Stimulated activated CD8-positive, alpha-beta memory T cell treated with anti-CD3 and anti-CD28 coated beads, Interleukin-4, amount 100 ng/mL, for 4 hours (primary cell): Measurements from ENCODE around the gene SEMA3G.

Source experiments
- DNase-seq, 2 donors: peaks; one replicate each; pipeline ENCODE4 v3.0.0-alpha.2; 2020; ENCODE audit warnings: low read depth in 2 of 2, low spot score in 1 of 2

The SEMA3G gene

DNA sequence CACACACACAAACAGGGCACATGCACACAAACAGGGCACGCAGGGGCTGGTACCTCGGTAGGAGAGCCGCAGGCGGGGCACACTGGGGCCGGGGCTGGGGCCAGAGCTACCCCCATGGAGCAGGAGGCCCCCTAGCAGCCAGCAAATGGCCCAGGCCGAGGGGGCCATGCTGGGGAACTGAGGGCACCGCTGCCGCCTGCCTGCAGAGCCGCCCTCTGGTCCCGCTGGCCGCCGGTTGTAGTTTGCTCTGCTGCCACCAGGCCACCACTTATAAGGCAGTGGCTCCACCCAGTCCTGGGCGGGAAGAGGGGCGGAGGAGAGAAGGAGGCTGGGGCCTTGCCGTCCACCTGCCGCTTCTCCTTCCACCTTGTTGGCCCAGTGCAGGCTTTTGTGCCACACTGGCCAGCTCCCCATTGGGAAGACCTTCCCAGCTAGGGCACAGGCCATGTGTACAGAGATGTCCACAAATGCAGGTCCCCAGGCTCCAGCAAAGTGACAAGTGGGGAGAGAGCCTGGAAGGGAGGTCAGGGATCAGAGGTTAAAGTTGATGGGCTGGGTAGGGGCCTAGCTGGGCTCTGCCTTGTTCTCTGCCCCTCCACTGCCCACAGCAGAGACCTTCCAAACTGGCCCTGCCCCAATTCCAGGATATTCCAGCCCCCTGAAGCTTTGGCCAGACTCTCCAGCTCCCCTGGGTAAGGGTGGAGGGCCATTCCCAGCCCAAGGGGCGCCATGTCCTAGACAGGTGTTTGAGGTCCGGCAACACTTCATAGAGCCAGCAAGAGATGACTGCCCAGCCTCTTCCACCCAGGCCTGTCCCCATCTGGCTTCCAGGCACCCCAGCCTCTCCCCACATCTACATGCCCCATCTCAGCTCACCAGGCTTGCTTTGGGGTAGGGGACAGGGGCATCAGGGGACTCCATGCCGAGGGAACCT lies at the start of gene SEMA3G:
Gene SEMA3G, minus strand, starts transcription at position 244 of the 934 bp plus-strand sequence. Its CDS starts 76 bp downstream, at position 168.
- peak in 1 of 2 donors; percentile 21 for DNase-seq

DNA sequence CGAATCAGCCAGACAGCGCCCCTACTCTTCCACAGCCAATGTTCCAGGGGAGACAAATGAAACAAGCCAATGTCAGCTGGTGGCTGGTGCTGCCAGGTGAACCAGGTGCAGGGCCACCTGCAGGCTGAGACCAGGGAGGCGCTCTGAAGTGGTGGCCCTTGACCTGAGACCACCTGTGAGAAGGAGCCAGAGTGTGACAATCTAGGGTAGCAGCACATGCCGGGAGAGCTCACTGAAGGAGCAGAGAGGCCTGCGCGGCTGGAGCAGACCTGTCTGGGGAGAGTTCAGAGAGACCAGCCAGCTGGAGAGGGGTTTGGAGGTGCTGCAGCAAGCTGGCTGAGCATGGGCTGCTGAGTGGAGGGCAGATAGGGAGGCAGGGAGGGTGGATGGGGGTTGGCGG lies 49.5 kb upstream of the SEMA3G start:
- DNase-seq: no peak

DNA sequence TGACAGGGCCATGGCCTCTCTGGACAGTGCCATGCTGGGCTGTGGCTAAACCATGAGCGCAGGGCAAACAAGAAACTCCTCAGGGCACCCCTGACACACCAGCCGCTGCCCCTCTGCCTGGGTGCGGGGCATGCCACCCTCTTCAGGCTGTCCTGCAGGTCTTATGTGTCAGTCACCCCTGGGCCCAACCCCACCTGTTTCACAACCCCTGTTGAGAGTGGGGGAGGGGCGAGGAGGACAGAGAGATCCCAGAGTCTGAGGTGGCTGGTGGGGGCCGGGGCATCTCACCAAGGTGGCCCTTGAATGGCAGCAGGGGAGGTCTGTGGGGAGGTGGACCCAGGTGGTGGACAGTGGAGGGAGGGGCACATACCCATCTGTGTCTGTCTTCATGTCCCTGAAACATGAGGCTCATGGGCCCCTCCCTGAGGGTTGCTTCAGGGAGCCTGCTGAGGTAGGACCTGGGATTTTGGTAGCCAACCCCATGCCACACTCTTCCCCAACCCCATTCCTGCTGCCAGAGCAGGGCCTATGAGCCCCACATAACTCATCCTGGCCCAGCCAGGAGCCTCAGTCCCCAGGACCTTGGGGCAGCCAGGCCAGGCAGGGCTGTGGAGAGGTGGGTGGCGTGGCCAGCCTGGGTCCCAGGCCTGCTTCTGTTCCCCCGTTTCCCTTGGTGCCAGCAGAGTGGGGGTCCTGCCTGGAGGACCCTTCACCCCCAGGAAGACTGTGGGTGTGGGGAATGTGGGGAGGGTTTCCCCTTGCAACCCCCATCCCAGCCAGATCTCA lies 48.5 kb upstream of the SEMA3G start:
- DNase-seq: no peak

DNA sequence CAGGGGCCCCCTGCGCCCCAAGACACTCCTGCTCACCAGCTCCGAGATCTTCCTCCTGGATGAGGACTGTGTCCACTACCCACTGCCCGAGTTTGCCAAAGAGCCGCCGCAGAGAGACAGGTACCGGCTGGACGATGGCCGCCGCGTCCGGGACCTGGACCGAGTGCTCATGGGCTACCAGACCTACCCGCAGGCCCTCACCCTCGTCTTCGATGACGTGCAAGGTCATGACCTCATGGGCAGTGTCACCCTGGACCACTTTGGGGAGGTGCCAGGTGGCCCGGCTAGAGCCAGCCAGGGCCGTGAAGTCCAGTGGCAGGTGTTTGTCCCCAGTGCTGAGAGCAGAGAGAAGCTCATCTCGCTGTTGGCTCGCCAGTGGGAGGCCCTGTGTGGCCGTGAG lies 47.2 kb upstream of the SEMA3G start:
- DNase-seq: no peak

DNA sequence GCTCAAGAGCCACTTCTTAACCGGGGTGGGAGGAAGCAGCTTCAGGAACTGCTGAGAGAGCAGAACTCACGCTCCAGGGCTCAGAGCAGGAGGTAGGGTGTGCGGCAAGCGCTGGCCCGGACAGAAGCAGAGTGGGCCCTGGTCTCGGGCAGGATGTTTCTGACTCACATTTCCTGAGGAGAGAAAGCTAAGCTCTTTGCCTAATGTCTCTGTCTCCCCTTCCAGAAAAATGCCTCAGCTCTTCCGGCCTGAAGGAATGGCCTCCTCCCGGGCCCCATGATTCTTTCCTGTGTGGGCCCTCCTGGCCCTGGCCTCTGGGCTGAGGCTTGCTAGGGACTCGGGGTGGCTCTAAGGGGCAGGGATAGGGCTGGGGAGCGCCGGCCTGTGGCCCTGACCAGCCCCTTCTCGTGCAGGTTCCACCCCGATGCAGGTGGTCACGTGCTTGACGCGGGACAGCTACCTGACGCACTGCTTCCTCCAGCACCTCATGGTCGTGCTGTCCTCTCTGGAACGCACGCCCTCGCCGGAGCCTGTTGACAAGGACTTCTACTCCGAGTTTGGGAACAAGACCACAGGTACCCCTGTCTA lies 46.1 kb upstream of the SEMA3G start:
- DNase-seq: no peak

DNA sequence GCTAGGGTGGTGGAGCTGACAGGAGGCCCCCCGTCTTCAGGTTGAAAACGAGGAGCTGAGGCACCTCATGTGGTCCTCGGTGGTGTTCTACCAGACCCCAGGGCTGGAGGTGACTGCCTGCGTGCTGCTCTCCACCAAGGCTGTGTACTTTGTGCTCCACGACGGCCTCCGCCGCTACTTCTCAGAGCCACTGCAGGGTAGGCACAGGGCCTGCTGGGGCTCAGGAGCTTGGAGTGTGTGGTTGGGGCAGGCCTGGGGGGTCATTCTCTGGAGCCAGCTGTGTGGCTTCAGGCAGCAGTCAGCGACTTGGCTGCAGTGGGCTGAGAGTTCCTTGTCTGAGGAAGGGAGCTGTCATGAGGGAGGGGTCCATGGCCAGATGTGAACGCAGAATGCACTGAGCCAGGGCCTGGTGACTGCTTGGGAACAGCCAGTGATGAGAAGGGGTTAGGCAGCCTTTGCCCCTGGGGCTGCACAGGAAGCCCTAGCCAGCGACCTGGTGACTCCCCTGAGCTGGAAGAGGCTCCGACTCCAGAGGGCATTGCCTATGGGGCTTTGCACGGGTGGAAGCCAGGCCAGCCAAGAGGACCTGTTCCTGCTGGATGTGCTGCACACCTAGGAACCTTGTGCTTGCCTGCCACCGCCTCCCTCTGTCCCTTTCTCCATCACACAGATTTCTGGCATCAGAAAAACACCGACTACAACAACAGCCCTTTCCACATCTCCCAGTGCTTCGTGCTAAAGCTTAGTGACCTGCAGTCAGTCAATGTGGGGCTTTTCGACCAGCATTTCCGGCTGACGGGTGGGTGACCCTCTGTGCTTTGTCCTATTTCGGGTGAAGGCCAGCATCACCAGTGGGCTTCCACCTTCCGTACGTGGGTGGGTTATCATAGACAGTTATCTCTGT lies 45.4 kb upstream of the SEMA3G start:
- DNase-seq: no peak

DNA sequence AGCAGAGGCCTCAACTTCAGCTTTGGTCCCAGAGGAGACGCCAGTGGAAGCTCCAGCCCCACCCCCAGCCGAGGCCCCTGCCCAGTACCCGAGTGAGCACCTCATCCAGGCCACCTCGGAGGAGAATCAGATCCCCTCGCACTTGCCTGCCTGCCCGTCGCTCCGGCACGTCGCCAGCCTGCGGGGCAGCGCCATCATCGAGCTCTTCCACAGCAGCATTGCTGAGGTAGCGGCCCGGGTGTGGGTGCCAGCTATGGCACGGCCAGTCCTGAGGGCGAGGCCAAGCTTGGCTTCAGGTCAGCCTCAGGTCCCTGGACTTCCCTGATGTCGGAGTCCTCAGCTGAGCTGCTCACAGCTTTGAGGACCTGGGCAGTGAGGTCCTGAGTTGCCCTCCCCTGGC lies 44.5 kb upstream of the SEMA3G start:
- no peak for DNase-seq

DNA sequence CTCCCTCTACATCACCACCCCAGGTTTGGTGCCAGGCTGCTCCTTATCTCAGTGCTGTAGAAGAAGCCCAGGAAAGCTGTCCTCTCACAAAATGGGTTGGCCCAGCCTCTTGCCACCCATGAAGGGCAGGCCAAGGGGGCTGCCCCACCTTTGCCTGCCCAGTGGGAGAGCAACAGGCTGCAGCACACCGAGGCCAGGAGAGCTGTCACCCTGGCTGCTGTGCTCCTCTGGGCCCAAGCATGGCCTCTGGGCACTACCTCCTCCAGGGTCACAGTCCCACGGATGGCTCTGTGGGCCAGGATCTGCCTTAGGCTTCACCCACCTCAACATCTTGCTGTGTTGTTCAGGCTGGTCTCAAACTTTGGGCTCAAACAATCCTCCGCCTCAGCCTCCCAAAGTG lies 43.8 kb upstream of the SEMA3G start:
- no peak for DNase-seq

DNA sequence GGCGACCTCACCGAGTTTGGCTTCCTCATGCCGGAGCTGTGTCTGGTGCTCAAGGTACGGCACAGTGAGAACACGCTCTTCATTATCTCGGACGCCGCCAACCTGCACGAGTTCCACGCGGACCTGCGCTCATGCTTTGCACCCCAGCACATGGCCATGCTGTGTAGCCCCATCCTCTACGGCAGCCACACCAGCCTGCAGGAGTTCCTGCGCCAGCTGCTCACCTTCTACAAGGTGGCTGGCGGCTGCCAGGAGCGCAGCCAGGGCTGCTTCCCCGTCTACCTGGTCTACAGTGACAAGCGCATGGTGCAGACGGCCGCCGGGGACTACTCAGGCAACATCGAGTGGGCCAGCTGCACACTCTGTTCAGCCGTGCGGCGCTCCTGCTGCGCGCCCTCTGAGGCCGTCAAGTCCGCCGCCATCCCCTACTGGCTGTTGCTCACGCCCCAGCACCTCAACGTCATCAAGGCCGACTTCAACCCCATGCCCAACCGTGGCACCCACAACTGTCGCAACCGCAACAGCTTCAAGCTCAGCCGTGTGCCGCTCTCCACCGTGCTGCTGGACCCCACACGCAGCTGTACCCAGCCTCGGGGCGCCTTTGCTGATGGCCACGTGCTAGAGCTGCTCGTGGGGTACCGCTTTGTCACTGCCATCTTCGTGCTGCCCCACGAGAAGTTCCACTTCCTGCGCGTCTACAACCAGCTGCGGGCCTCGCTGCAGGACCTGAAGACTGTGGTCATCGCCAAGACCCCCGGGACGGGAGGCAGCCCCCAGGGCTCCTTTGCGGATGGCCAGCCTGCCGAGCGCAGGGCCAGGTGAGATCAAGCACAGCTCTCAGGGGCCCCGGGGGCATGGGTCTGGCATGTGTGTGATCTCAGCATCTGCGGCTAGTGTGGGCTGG lies 43.1 kb upstream of the SEMA3G start:
- DNase-seq: no peak

DNA sequence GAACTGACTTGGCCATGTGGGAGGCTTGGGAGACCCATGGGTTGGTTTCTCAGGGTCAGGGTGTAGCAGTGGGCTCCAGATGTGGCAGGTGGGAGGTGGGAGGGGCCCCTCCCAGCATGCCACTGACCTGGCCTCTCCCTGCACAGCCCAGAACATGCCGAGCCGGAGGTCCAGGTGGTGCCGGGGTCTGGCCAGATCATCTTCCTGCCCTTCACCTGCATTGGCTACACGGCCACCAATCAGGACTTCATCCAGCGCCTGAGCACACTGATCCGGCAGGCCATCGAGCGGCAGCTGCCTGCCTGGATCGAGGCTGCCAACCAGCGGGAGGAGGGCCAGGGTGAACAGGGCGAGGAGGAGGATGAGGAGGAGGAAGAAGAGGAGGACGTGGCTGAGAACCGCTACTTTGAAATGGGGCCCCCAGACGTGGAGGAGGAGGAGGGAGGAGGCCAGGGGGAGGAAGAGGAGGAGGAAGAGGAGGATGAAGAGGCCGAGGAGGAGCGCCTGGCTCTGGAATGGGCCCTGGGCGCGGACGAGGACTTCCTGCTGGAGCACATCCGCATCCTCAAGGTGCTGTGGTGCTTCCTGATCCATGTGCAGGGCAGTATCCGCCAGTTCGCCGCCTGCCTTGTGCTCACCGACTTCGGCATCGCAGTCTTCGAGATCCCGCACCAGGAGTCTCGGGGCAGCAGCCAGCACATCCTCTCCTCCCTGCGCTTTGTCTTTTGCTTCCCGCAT lies 42.3 kb upstream of the SEMA3G start:
- no peak for DNase-seq

DNA sequence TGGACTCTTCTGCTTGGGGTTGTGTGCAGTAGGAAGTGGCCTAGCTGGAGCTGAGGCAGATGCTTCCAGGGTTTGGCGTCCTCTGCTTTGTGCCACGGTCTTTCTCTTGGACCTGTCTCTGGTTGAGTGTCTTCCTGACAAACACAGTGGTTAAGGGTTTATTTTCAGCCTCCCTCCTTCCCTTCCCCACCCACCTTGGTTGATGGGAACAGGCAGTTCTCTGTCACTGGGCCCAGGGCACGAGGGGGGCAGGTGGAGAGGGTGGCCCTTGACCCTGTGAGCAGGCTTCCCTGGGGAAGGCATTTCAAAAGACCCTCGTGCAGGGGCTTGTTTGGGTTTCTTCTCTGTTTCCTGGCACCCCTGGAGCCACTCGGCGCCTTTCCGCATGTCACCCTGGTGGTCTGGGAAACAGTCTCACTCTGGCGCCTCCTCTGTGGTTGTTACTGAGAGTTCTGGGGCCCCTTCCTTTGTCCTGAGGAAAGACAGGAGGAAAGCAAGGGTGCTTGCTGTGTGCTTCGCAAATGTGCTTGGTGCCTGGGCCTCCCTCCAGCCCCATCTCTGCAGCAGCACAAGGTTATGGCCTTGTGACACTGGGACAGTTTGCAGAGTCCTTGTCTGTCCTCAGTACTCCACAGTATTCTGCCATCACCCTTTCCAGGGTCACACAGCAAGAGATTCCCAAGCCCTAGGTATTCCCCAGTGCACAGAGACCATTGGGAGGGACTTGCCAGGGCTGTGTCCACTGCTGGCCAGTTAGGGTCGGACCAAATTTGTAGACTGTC lies 40.0 kb upstream of the SEMA3G start:
- no peak for DNase-seq

DNA sequence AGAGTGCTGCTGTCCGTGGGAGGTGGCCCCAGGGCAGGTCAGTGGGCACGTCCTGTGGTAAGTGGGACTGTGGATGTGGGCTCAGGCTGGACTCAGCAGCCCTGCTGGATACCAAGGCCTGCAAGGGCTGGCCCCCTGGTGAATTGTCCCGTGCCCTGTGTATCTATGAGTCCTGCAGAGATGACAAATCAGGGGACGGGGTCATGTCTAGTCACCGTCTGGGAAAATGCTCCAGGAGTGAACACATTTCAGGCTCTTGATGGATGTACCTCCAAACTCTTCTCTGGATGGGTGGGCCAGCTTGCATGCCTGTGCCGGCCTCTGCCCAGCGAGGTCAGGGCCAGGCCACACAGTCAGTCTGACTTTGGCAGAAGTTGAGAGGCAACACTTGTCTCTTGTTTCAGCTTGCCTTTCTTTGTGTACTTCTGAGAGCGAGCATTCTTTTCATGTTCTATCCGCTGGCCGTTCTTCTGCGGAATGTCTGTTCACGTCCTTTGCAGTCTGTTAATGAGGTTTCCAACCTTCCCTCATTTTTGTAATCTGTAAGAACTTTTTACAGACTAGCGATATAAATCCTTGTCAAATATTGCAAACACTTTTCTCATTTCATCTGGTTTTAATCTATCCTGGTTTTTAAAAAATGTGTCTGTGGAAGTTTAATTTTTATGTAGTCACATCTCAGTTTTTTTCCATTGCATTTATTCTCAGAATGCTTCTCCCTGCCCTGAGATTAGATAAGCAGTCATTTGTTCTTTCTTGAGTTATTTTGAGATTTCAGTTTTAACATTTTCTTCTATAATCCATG lies 38.9 kb upstream of the SEMA3G start:
- DNase-seq: no peak

DNA sequence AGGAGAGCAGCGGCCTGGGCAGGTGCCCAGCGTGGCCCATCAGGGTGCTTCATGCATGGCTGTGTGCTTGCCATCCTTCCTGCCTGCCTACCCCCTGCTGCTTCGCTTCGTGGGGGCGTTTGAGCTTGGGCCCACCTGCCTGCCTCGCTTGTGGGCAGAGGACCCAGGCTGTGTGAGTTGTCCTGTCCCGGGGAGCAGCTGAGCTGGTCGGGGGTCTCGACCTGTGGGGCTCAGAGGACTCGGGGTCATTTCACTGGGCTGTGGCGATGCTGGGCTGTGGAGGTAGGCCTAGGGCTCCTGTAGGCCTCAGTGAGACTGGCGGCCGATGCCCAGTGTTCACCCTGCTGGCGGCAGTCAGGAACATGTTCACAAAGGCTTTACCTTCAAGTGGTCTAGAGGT lies 38.2 kb upstream of the SEMA3G start:
- DNase-seq: no peak

DNA sequence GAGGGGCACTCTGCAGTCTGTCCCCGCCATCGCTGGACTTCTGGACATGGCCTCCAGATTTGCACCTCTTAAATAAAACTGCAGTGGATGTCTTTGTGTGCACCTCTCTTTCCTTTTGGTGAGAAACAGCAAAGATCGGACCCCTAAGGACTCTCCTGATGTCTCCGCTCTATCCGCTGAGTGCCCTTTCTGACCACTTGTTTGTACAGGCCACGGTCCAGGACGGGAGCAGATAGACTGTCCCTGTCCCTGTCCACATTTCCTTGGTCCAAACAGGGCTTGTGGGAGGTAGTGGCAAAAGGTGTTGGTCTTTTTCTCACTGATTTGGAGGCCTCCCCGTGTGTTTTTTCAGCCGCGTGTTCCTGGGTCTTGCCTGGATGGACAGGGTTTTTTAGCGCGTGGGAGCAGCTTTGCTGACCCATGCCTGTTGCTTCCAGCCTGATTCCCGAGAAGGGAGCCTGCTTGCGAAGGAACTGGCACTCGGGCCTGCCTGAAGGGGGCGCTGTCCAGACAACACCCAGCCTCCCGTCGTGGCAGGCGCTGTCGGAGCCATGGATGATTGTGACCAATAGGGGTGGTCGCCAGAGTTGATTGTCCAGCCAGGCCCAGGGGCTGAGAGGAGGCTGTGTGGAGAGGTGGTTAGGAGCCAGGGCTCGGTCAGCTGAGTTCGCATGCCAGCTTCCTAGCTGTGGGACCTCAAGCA lies 37.1 kb upstream of the SEMA3G start:
- DNase-seq: no peak

DNA sequence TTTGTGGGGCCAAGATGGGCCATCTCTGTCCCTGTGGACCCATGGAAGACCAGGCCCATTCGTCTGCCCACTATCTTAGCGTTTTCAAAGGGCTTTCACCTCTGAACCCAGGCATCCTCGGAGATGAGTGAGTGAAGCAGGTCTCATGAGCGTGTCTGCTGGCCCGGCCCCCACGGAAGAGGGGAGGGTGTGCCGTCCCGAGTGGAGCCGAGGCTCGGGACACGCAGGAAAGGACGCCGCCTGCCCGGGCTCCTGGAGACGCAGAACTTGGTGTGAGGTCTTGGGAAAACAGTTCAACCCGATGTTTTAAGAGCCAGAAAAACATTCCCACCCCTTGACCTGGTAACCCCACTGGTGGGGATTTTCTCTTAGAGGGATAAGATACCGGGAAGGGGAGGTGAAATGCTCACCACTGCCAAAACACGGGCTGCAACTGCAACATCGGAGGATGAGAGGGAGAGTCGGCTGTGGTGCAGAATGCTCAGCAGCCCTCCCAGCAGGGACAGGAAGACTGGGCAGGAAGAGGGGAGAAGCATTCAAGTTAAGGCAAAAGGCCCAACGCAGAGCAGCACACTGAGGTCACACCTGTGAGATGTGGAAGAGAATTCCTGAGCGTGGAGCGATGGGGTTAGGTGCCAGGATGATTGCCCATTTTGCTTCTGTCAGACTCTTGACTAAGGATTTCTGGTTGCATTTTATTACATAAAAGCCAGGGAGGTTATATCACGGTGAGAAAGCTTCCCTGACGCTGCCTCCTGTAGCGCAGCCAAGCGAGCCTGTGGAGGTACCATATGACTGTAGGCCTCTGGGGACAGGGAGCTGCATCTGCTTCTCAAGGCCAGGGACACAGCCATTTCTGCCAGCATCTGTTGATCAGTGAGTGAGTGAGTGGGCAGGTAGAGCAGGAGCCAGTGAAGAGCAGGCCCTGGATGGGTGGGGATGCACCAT lies 36.1 kb upstream of the SEMA3G start:
- no peak for DNase-seq
